Panc1 (cell line): ENCODE results near the gene N4BP3. TPM values are rescaled to one million over a fixed set of nuclear protein-coding genes. Genes with fewer than 3 reads are reported as not detected.

Source experiments
- ATAC-seq: fragments of 200-7000 bp; cut with Tn5 transposase; 2 replicates; pipeline ENCODE4 v1.9.1; 2020; ENCODE audit warnings: mild to moderate bottlenecking, moderate library complexity
- BruUV-seq: library from RNA; stranded (reverse); fragments of 400-500 nt; replicated peaks from 2 replicates; lab custom pipeline; 2021; lab: Mats Ljungman, UMichigan
- CTCF ChIA-PET: fragments of 300-600 bp; sonication (Branson Sonifier 250); formaldehyde crosslinking; loops from one replicate; lab custom pipeline; 2022; ENCODE audit warnings: antibody characterized with exemption; lab: Charles Lee
- POLR2A ChIA-PET: fragments of 300-600 bp; sonication (Branson Sonifier 250); formaldehyde crosslinking; loops from one replicate; lab custom pipeline; 2022; ENCODE audit warnings: antibody characterized with exemption; lab: Charles Lee
- DNase-seq: peaks from one replicate; pipeline ENCODE4 v3.0.0-alpha.2; 2010; ENCODE audit warnings: low read depth, low spot score
- H3K27ac ChIP-seq: 2 replicates; pipeline ENCODE4 v1.5.1; 2011; ENCODE audit warnings: mild to moderate bottlenecking, low read length, inconsistent platforms
- H3K27me3 ChIP-seq: fragments of 200-500 bp; sonication (Bioruptor generic); 2 replicates; pipeline ENCODE4 v1.6.0; 2014; ENCODE audit warnings: low read length, inconsistent platforms; ENCODE audit not compliant: control insufficient read depth, insufficient read depth
- H3K36me3 ChIP-seq: fragments of 200-500 bp; sonication (Bioruptor generic); 2 replicates; pipeline ENCODE4 v1.5.1; 2014; ENCODE audit warnings: inconsistent platforms, mild to moderate bottlenecking, low read length, moderate library complexity; ENCODE audit not compliant: control insufficient read depth, insufficient read depth
- H3K4me1 ChIP-seq: 2 replicates; pipeline ENCODE4 v1.5.1; 2011; ENCODE audit warnings: inconsistent platforms, mild to moderate bottlenecking, low read length, moderate library complexity; ENCODE audit not compliant: control insufficient read depth, insufficient read depth
- H3K4me3 ChIP-seq, 2 experiments: 2 replicates each; pipeline ENCODE4 v1.5.1; 2011 to 2012; ENCODE audit warnings: low read depth in 2 of 2, low read length in 2 of 2, mild to moderate bottlenecking in 2 of 2, inconsistent platforms in 1 of 2, moderate library complexity in 1 of 2
- H3K9me3 ChIP-seq: fragments of 200-500 bp; sonication (Bioruptor generic); 2 replicates; pipeline ENCODE4 v1.5.1; 2014; ENCODE audit warnings: low read depth, mild to moderate bottlenecking, inconsistent platforms, low read length, moderate library complexity; ENCODE audit not compliant: control insufficient read depth, insufficient read depth
- POLR2AphosphoS5 ChIP-seq: IDR thresholded peaks from 2 replicates; pipeline ENCODE4 v1.6.1; 2012; ENCODE audit warnings: mild to moderate bottlenecking, low read depth, low read length, moderate library complexity
- SIN3A ChIP-seq: IDR thresholded peaks from 2 replicates; pipeline ENCODE4 v1.6.1; 2012; ENCODE audit warnings: low read depth, mild to moderate bottlenecking, low read length, moderate library complexity, borderline replicate concordance; ENCODE audit not compliant: insufficient read depth
- TCF7L2 ChIP-seq: IDR thresholded peaks from 2 replicates; pipeline ENCODE4 v1.6.1; 2011; ENCODE audit warnings: mild to moderate bottlenecking, low read depth, low read length, inconsistent platforms
- in situ Hi-C: cut with HindIII; loops from 2 replicates; pipeline ENCODE4 v1.10.0; 2016; ENCODE audit warnings: low sequenced_read_pairs, low pct_unique_long_range_greater_than_20kb
- intact Hi-C: fragments of 100-400 bp; cut with micrococcal nuclease; formaldehyde crosslinking; loops from one replicate; pipeline ENCODE4 v1.10.0; 2022; ENCODE audit not compliant: unreplicated experiment
- total RNA-seq: library from RNA; stranded (reverse); gene quantifications from one replicate; pipeline ENCODE4 v1.2.1, GENCODE V29; 2021; ENCODE audit not compliant: unreplicated experiment
- TF ChIP-seq, protein P1 (sequence below): fragments of 450-650 bp; IDR thresholded peaks from 2 replicates; pipeline ENCODE4 v1.5.1; 2017; ENCODE audit warnings: mild to moderate bottlenecking
- TF ChIP-seq, protein P2 (sequence below), 2 experiments: IDR thresholded peaks; 2 replicates each; pipeline ENCODE4 v1.6.1; 2011 to 2012; ENCODE audit warnings: low read depth in 2 of 2, control low read depth in 1 of 2, low read length in 1 of 2, mild to moderate bottlenecking in 1 of 2, moderate library complexity in 1 of 2; ENCODE audit not compliant: insufficient read depth in 1 of 2

Gene N4BP3
- total RNA-seq, 1 experiment from 2014 or later, result 2.3 TPM

DNA sequence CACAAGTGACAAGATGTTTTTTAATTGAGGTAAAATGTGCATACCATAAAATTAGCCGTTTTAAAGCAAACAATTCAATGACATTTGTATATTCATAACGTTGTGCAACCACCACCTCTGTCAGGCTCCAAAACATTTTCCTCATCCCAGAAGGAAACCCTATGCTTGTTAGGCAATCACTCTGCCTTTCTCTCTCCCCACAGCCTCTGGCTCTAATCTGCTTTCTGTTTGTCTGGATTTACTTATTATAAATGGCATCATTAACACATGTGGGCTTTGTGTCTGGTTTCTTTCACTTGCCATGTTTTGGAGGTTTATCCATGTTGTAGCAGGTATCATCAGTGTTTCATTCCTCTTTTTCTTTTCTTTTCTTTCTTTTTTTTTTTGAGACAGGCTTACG is 1.4 kb upstream of the N4BP3 start:
- TF ChIP-seq POLR2AphosphoS5, result no peak
- TF ChIP-seq, protein P1, sequence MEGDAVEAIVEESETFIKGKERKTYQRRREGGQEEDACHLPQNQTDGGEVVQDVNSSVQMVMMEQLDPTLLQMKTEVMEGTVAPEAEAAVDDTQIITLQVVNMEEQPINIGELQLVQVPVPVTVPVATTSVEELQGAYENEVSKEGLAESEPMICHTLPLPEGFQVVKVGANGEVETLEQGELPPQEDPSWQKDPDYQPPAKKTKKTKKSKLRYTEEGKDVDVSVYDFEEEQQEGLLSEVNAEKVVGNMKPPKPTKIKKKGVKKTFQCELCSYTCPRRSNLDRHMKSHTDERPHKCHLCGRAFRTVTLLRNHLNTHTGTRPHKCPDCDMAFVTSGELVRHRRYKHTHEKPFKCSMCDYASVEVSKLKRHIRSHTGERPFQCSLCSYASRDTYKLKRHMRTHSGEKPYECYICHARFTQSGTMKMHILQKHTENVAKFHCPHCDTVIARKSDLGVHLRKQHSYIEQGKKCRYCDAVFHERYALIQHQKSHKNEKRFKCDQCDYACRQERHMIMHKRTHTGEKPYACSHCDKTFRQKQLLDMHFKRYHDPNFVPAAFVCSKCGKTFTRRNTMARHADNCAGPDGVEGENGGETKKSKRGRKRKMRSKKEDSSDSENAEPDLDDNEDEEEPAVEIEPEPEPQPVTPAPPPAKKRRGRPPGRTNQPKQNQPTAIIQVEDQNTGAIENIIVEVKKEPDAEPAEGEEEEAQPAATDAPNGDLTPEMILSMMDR, result no peak
- TF ChIP-seq, protein P2, sequence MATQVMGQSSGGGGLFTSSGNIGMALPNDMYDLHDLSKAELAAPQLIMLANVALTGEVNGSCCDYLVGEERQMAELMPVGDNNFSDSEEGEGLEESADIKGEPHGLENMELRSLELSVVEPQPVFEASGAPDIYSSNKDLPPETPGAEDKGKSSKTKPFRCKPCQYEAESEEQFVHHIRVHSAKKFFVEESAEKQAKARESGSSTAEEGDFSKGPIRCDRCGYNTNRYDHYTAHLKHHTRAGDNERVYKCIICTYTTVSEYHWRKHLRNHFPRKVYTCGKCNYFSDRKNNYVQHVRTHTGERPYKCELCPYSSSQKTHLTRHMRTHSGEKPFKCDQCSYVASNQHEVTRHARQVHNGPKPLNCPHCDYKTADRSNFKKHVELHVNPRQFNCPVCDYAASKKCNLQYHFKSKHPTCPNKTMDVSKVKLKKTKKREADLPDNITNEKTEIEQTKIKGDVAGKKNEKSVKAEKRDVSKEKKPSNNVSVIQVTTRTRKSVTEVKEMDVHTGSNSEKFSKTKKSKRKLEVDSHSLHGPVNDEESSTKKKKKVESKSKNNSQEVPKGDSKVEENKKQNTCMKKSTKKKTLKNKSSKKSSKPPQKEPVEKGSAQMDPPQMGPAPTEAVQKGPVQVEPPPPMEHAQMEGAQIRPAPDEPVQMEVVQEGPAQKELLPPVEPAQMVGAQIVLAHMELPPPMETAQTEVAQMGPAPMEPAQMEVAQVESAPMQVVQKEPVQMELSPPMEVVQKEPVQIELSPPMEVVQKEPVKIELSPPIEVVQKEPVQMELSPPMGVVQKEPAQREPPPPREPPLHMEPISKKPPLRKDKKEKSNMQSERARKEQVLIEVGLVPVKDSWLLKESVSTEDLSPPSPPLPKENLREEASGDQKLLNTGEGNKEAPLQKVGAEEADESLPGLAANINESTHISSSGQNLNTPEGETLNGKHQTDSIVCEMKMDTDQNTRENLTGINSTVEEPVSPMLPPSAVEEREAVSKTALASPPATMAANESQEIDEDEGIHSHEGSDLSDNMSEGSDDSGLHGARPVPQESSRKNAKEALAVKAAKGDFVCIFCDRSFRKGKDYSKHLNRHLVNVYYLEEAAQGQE (IDR thresholded peaks at IDR 0.05; ENCODE audit: insufficient read depth in 1 of 2, low read depth in 2 of 2, low read length in 1 of 2), result no peak
- TF ChIP-seq SIN3A, result no peak
- no peak for TF ChIP-seq TCF7L2
- no peaks in the 10 kb centered on the region for H3K36me3 ChIP-seq
- H3K27ac ChIP-seq, result no peak overlapping the region
- no TSS peak for BruUV-seq
- intact Hi-C loops (no loop called here), in situ Hi-C loops (no loop called here)
- no peak overlapping the region for H3K4me3 ChIP-seq
- ChIA-PET CTCF (no interaction called here), POLR2A (no interaction called here)
- ATAC-seq (no peak), DNase-seq (no peak)
- no peaks in the 10 kb centered on the region; the same call in 1 of the 2 replicates for H3K27me3 ChIP-seq
- peaks cover 14% of the 10 kb centered on the region for H3K4me1 ChIP-seq
- H3K9me3 ChIP-seq, result no peaks in the 10 kb centered on the region

DNA sequence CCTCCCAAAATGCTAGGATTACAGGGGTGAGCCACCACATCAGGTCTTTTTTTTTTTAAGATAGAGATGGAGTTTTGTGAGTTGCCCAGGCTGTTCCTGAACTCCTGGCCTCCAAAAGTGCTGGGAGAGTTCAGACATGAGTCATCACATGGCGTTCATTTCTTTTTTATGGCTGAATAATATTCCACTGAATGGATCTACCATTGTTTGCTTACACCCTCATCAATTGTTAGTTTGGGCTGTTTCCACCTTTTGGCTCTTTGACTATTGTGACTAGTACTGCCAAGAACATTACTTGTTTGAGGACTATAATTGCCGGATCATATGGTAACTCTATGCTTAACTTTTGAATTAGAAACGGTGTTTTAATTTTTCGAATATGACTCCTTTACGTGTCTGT is 787 bp upstream of the N4BP3 start:
- Histone ChIP-seq H3K36me3 (no peaks in the 10 kb centered on the region), H3K27me3 (no peaks in the 10 kb centered on the region; the same call in 1 of the 2 replicates), H3K27ac (peak overlapping the region; percentile 63), H3K4me1 (peaks cover 14% of the 10 kb centered on the region), H3K4me3 (peak overlapping the region; percentile 49 to 62), H3K9me3 (no peaks in the 10 kb centered on the region)
- intact Hi-C loops (no loop called here), in situ Hi-C loops (no loop called here)
- ATAC-seq, result no peak
- ChIA-PET CTCF (no interaction called here), POLR2A (no interaction called here)
- no peak for DNase-seq
- BruUV-seq, result no TSS peak
- TF ChIP-seq, protein P1, result no peak
- TF ChIP-seq POLR2AphosphoS5, result no peak
- TF ChIP-seq SIN3A, result no peak
- TF ChIP-seq, protein P2 (IDR thresholded peaks at IDR 0.05; ENCODE audit: insufficient read depth in 1 of 2, low read depth in 2 of 2, low read length in 1 of 2), result no peak
- TF ChIP-seq TCF7L2, result no peak
